WTC11 (cell line): ENCODE measurements around the gene NXPH3. TPM values are rescaled to one million over a fixed set of nuclear protein-coding genes. Genes with fewer than 3 reads are reported as not detected.

Experiments
- ATAC-seq: fragments of 200-7000 bp; cut with Tn5 transposase; 2 replicates; pipeline ENCODE4 v1.10.0; 2021; ENCODE audit warnings: mild to moderate bottlenecking, moderate library complexity
- CTCF ChIA-PET: fragments of 300-600 bp; sonication (Branson Sonifier 250); formaldehyde crosslinking; loops from one replicate; lab custom pipeline; 2021; ENCODE audit warnings: antibody characterized with exemption; lab: Charles Lee
- POLR2A ChIA-PET: fragments of 350-600 bp; sonication (Branson Sonifier 250); formaldehyde crosslinking; loops from one replicate; lab custom pipeline; 2021; ENCODE audit warnings: antibody characterized with exemption; lab: Charles Lee
- DNase-seq: peaks from one replicate; pipeline ENCODE4 v3.0.0; 2021; ENCODE audit warnings: low spot score
- H3K27ac Mint-ChIP-seq: 2 replicates; pipeline ENCODE4 v1.8.0; 2021; ENCODE audit warnings: mixed read lengths
- H3K27me3 Mint-ChIP-seq: 2 replicates; pipeline ENCODE4 v1.8.0; 2021; ENCODE audit warnings: low read depth, mild to moderate bottlenecking, moderate library complexity, mixed read lengths
- H3K36me3 Mint-ChIP-seq: 2 replicates; pipeline ENCODE4 v1.8.0; 2021; ENCODE audit warnings: mixed read lengths
- H3K4me1 Mint-ChIP-seq: 2 replicates; pipeline ENCODE4 v1.8.0; 2022; ENCODE audit warnings: mixed read lengths
- H3K4me3 Mint-ChIP-seq: 2 replicates; pipeline ENCODE4 v1.8.0; 2021; ENCODE audit warnings: mild to moderate bottlenecking, moderate library complexity, mixed read lengths
- H3K9me3 Mint-ChIP-seq: 2 replicates; pipeline ENCODE4 v1.8.0; 2021; ENCODE audit warnings: mixed read lengths
- ATF1 ChIP-seq: sonication (generic); formaldehyde crosslinking; IDR thresholded peaks from 2 replicates; pipeline ENCODE4 v1.8.1; 2023; ENCODE audit warnings: mild to moderate bottlenecking, moderate library complexity, missing genetic modification reagents
- ATF2 ChIP-seq: sonication (generic); formaldehyde crosslinking; IDR thresholded peaks from 2 replicates; pipeline ENCODE4 v1.8.1; 2022; ENCODE audit warnings: low read depth, missing genetic modification reagents, borderline replicate concordance
- CDX4 ChIP-seq: fragments of 250-450 bp; sonication (Bioruptor Pico); IDR thresholded peaks from 2 replicates; pipeline ENCODE4 v1.9.0; 2021; ENCODE audit warnings: moderate library complexity, mild to moderate bottlenecking, inconsistent platforms, borderline replicate concordance
- CREM ChIP-seq: sonication (generic); formaldehyde crosslinking; IDR thresholded peaks from 2 replicates; pipeline ENCODE4 v1.8.1; 2022; ENCODE audit warnings: mild to moderate bottlenecking, missing genetic modification reagents, moderate library complexity
- E2F4 ChIP-seq: sonication (generic); formaldehyde crosslinking; IDR thresholded peaks from 2 replicates; pipeline ENCODE4 v1.8.1; 2022; ENCODE audit warnings: low read depth, mild to moderate bottlenecking, moderate library complexity, missing genetic modification reagents, borderline replicate concordance
- FOXJ3 ChIP-seq: sonication (generic); formaldehyde crosslinking; IDR thresholded peaks from 2 replicates; pipeline ENCODE4 v1.9.0; 2021; ENCODE audit warnings: missing genetic modification reagents, mild to moderate bottlenecking, borderline replicate concordance
- FOXK1 ChIP-seq: sonication (generic); formaldehyde crosslinking; IDR thresholded peaks from 2 replicates; pipeline ENCODE4 v1.8.0; 2022; ENCODE audit warnings: mild to moderate bottlenecking, moderate library complexity, missing genetic modification reagents
- FOXP4 ChIP-seq: sonication (generic); formaldehyde crosslinking; IDR thresholded peaks from 2 replicates; pipeline ENCODE4 v1.8.0; 2022; ENCODE audit warnings: mild to moderate bottlenecking, missing genetic modification reagents
- HMGA2 ChIP-seq: fragments of 250-450 bp; sonication (Bioruptor Pico); IDR thresholded peaks from 2 replicates; pipeline ENCODE4 v1.4.0; 2021; ENCODE audit warnings: mild to moderate bottlenecking, moderate library complexity
- HMGXB4 ChIP-seq: sonication (generic); formaldehyde crosslinking; IDR thresholded peaks from 2 replicates; pipeline ENCODE4 v1.8.1; 2023; ENCODE audit warnings: mild to moderate bottlenecking, moderate library complexity, missing genetic modification reagents
- JAZF1 ChIP-seq: fragments of 250-450 bp; sonication (Bioruptor Pico); IDR thresholded peaks from 2 replicates; pipeline ENCODE4 v1.9.0; 2021; ENCODE audit warnings: moderate library complexity, mild to moderate bottlenecking, inconsistent platforms
- MAX ChIP-seq: sonication (generic); formaldehyde crosslinking; IDR thresholded peaks from 2 replicates; pipeline ENCODE4 v1.8.0; 2022; ENCODE audit warnings: mild to moderate bottlenecking, missing genetic modification reagents
- MYBL2 ChIP-seq: sonication (generic); formaldehyde crosslinking; IDR thresholded peaks from 2 replicates; pipeline ENCODE4 v1.8.1; 2023; ENCODE audit warnings: mild to moderate bottlenecking, moderate library complexity, missing genetic modification reagents
- OVOL2 ChIP-seq: fragments of 250-450 bp; sonication (Bioruptor Pico); IDR thresholded peaks from 2 replicates; pipeline ENCODE4 v1.9.0; 2021; ENCODE audit warnings: mild to moderate bottlenecking, borderline replicate concordance
- RELA ChIP-seq: sonication (generic); formaldehyde crosslinking; IDR thresholded peaks from 2 replicates; pipeline ENCODE4 v1.8.1; 2022; ENCODE audit warnings: missing genetic modification reagents, mild to moderate bottlenecking, borderline replicate concordance
- SOX15 ChIP-seq: fragments of 250-450 bp; sonication (Bioruptor Pico); IDR thresholded peaks from 2 replicates; pipeline ENCODE4 v1.9.0; 2021; ENCODE audit warnings: mild to moderate bottlenecking
- TCF7 ChIP-seq: sonication (generic); formaldehyde crosslinking; IDR thresholded peaks from 2 replicates; pipeline ENCODE4 v1.8.0; 2022; ENCODE audit warnings: mild to moderate bottlenecking, low read depth, missing genetic modification reagents, moderate library complexity
- USF1 ChIP-seq: sonication (generic); formaldehyde crosslinking; IDR thresholded peaks from 2 replicates; pipeline ENCODE4 v1.8.0; 2022; ENCODE audit warnings: mild to moderate bottlenecking, missing genetic modification reagents
- ZNF281 ChIP-seq: sonication (generic); formaldehyde crosslinking; IDR thresholded peaks from 2 replicates; pipeline ENCODE4 v1.8.0; 2023; ENCODE audit warnings: mild to moderate bottlenecking, missing genetic modification reagents
- ZNF317 ChIP-seq: sonication (generic); formaldehyde crosslinking; IDR thresholded peaks from 2 replicates; pipeline ENCODE4 v1.8.1; 2023; ENCODE audit warnings: low read depth, mild to moderate bottlenecking, moderate library complexity, missing genetic modification reagents, borderline replicate concordance
- ZNF423 ChIP-seq: fragments of 250-450 bp; sonication (Bioruptor Pico); IDR thresholded peaks from 2 replicates; pipeline ENCODE4 v2.1.2; 2022; ENCODE audit warnings: mild to moderate bottlenecking, moderate library complexity
- total RNA-seq: library from RNA; stranded (reverse); gene quantifications from 3 replicates; pipeline ENCODE4 v1.2.3, GENCODE V29; 2021

Gene NXPH3
- total RNA-seq, 1 experiment from 2014 or later, result 3.4 TPM

GRCh38 chr17:49547566-49547965, 28.1 kb upstream of the NXPH3 start (continued):
- TF ChIP-seq HMGXB4 (CRISPR knock-in tag) (no peak), ZNF281 (CRISPR knock-in tag) (no peak)

GRCh38 chr17:49548051-49548505, 27.6 kb upstream of the NXPH3 start:
- H3K27me3 Mint-ChIP-seq, result peaks cover 5% of the 10 kb centered on the region; the same call in 1 of the 2 replicates
- ATAC-seq (no peak), DNase-seq (no peak)
- H3K4me1 Mint-ChIP-seq, result peaks cover 29% of the 10 kb centered on the region
- H3K4me3 Mint-ChIP-seq, result no peak overlapping the region
- CTCF ChIA-PET, result interaction anchor here (0.5 to 7.4 kb wide), 14 partner anchors 8 to 1075 kb away, joined by 3 to 68 read pairs (median 6); partner anchors contain the start of genes NGFR and PHB1
- H3K9me3 Mint-ChIP-seq, result peaks cover 12% of the 10 kb centered on the region
- POLR2A ChIA-PET, result interaction anchor here (0.6 kb wide), 1 partner anchor 114 kb away, joined by 4 read pairs; no protein-coding TSS in a partner anchor
- TF ChIP-seq HMGA2 (no peak), ATF1 (no peak), FOXK1 (CRISPR knock-in tag) (no peak), CDX4 (no peak), FOXJ3 (CRISPR knock-in tag) (no peak), SOX15 (CRISPR knock-in tag) (no peak), E2F4 (CRISPR knock-in tag) (no peak), ATF2 (CRISPR knock-in tag) (no peak), ZNF423 (CRISPR knock-in tag) (no peak), ZNF317 (no peak), FOXP4 (CRISPR knock-in tag) (no peak), MYBL2 (CRISPR knock-in tag) (no peak), TCF7 (no peak), MAX (CRISPR knock-in tag) (no peak), OVOL2 (CRISPR knock-in tag) (no peak), CREM (no peak), RELA (CRISPR knock-in tag) (no peak), JAZF1 (CRISPR knock-in tag) (no peak), USF1 (CRISPR knock-in tag) (no peak)
- no peaks in the 10 kb centered on the region for H3K36me3 Mint-ChIP-seq
- no peak overlapping the region for H3K27ac Mint-ChIP-seq
